Adrenal gland (tissue), 5 donors: Measurements from ENCODE around the gene OR7G1.

Experiments
- CTCF ChIP-seq, 6 experiments: fragments of 450-650 bp in 4 of 6; fragments of 200-600 bp in 2 of 6; sonication (generic) in 1 of 6; IDR thresholded peaks; 1 replicate in 5 of 6; 2 replicates in 1 of 6; pipeline versions ENCODE4 v1.5.1 to v1.8.0; 2016 to 2021; ENCODE audit warnings: antibody characterized with exemption in 6 of 6, mild to moderate bottlenecking in 2 of 6, moderate library complexity in 1 of 6
- POLR2A ChIP-seq, 2 donors: fragments of 450-650 bp; IDR thresholded peaks; one replicate each; pipeline ENCODE4 v1.6.1; 2017; ENCODE audit warnings: antibody characterized with exemption in 2 of 2, mild to moderate bottlenecking in 2 of 2, moderate library complexity in 1 of 2
- donor health status: DM: no; HTN: no; CAD: no.

- no peak for TF ChIP-seq CTCF (IDR thresholded peaks at IDR 0.05)
- no peak for TF ChIP-seq POLR2A (IDR thresholded peaks at IDR 0.05)
Measured at GRCh38 chr19:9149997-9150396, 34.4 kb upstream of the OR7G1 start.
